ENCODE results near the gene PIM3.

PIM3 gene

DNA sequence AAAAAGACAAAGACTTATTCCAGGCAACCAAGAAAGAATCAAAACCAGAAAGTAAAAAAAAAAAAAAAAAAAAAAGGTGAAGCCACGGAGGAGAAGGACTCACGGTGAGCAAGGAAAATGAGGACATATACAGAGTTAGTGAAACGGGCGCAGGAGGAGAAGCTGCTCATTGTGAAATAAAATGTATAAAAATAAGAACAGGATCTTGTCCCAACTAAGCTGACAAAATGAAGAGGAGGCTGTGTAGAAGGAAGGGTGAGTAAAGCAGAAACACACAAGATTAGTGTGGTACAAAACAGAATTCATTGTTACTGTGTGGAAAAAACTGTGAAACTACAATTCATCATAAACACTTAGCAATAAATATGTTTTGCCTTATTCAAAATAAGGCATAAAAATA lies 44.3 kb downstream of the PIM3 start:
- TF ChIP-seq, protein P1, sequence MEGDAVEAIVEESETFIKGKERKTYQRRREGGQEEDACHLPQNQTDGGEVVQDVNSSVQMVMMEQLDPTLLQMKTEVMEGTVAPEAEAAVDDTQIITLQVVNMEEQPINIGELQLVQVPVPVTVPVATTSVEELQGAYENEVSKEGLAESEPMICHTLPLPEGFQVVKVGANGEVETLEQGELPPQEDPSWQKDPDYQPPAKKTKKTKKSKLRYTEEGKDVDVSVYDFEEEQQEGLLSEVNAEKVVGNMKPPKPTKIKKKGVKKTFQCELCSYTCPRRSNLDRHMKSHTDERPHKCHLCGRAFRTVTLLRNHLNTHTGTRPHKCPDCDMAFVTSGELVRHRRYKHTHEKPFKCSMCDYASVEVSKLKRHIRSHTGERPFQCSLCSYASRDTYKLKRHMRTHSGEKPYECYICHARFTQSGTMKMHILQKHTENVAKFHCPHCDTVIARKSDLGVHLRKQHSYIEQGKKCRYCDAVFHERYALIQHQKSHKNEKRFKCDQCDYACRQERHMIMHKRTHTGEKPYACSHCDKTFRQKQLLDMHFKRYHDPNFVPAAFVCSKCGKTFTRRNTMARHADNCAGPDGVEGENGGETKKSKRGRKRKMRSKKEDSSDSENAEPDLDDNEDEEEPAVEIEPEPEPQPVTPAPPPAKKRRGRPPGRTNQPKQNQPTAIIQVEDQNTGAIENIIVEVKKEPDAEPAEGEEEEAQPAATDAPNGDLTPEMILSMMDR (IDR thresholded peaks at IDR 0.05), result no peak
- TF ChIP-seq ZFX (IDR thresholded peaks at IDR 0.05; ENCODE audit: borderline replicate concordance), result no peak
- peak overlapping the region; percentile 96 for H3K27ac ChIP-seq

DNA sequence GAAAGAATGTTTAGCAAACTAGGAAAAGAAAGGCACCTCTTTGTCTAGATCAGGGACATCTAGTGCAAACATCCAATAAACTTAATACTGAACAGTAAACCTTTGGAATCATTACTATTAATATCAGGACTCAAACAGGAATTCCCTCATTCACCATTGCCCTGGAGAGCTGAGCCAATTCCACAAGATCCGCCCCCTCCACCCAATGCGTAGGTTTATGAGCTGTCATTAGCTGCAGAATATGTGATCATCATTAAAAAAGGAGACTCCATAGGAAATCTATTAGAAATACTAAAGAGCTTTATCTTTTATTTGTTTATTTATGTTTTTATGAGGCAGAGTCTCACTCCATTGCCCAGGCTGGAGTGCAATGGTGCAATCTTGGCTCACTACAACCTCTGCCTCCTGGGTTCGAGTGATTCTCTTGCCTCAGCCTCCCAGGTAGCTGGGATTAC lies 46.5 kb downstream of the PIM3 start:
- H3K27ac ChIP-seq, result peak overlapping the region; percentile 96

DNA sequence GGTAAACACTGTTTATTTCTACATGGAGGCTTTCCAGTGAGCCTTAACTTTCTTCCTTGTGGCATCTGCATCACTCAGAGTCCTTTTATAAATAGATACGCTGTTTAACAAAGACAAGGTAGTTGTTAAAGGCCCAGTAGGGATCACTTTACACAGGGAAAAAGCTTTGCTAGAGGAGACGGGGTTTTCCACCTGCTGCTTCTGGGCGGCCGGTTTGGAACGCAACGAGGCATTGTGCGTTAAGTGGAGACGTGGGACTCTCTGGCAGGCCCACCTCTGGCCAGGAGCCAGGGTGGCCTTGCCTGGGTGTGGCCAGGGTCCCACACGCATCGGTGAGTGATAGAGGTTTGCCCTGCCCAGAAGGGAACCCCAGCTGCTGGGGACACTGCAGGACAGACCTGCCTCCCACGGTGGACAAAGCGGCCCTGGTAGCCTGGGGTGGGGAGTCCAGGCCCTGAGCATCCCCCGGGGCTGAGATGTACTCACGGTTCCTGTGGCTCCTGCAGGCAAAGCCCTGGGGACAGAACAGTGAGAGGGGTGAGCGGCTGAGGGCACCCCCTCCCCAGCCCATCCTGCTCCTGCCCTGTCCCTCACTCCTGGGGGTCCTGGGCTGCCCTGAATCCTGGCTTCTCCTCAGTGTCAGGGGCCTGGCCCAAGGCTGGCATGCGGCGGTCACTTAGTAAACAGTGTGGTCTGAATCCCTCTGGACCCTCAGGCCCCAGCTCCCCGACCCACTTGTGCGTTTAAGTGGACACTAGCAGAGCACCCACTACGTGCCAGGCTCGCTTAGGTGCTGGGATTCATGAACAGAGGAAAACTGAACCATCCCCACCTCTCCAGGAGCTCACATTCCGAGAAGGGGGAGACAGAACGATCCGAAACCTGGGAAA lies 47.8 kb downstream of the PIM3 start:
- TF ChIP-seq, protein P1 (IDR thresholded peaks at IDR 0.05), result no peak
- no peak for TF ChIP-seq ZFX (IDR thresholded peaks at IDR 0.05; ENCODE audit: borderline replicate concordance)
- peak overlapping the region; percentile 96 for H3K27ac ChIP-seq

More for the DNA sequence above, 46.5 kb downstream of the PIM3 start:
- no peak for TF ChIP-seq ZFX (IDR thresholded peaks at IDR 0.05; ENCODE audit: borderline replicate concordance)
- TF ChIP-seq, protein P1 (IDR thresholded peaks at IDR 0.05), result no peak

DNA sequence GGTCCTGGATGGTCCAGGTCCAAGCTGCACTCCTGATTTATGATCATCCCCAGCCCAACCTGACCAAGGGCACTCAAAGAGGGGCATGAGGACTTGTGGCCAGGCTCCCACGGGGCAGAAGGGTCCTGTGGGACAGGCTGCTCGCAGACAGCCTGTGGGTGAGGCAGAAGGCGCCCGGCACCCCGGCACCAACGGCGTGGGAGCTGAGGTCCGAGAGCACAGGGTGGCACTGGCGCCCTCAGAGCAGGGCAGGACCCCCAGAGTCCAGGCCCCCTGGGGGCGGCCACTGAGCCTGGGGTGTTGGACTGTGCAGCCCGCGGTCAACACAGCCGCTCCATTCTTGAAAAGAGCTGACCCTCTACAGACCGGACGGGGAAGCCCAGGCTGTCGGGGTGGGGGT lies 48.7 kb downstream of the PIM3 start:
- TF ChIP-seq ZFX (IDR thresholded peaks at IDR 0.05; ENCODE audit: borderline replicate concordance), result no peak
- TF ChIP-seq, protein P1 (IDR thresholded peaks at IDR 0.05), result no peak
- H3K27ac ChIP-seq, result peak overlapping the region; percentile 96

DNA sequence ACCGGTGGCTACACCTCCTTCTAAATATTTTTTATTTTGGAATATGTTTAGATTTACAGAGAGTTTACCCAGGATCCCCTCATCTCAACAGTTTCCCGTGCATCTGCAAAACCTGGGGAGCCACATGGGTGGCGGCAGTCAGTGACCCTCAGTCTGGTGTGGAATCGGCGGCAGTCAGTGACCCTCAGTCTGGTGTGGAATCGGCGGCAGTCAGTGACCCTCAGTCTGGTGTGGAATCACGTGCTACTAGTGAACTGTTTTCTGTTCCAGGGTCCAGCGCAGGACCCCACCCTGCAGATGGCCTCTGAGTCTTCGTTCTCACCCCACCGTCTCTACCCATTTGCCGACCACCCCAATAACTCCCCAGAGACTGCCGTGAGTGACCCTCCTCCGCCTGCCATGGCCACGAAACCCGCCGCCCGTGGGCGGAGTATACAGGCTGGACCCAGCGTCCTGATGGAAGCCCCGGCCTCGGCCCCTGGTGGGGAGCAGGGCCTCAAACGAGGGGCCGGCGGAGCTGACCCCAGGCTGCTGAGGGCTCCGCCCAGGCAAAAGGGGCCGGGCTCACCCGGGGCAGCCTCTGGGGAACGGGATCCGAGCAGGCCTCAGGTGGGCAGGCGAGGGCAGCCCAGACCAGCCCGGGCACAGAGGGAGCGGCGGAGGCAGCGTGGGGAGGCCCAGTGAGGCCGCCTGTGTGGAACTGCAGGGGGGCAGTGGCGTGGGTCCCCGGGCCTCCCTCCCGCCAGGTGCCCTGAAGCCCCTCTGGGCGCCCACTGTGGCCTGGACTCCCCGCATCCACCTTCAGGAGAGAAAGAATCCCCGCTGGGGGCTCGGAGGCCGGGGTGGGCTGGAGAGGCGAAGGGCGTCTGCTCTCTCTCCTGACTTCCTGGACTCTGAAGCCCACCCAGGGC lies 49.4 kb downstream of the PIM3 start:
- TF ChIP-seq, protein P1 (IDR thresholded peaks at IDR 0.05), result no peak
- no peak for TF ChIP-seq ZFX (IDR thresholded peaks at IDR 0.05; ENCODE audit: borderline replicate concordance)
- H3K27ac ChIP-seq, result no peak overlapping the region; the same call in 1 of the 2 replicates

DNA sequence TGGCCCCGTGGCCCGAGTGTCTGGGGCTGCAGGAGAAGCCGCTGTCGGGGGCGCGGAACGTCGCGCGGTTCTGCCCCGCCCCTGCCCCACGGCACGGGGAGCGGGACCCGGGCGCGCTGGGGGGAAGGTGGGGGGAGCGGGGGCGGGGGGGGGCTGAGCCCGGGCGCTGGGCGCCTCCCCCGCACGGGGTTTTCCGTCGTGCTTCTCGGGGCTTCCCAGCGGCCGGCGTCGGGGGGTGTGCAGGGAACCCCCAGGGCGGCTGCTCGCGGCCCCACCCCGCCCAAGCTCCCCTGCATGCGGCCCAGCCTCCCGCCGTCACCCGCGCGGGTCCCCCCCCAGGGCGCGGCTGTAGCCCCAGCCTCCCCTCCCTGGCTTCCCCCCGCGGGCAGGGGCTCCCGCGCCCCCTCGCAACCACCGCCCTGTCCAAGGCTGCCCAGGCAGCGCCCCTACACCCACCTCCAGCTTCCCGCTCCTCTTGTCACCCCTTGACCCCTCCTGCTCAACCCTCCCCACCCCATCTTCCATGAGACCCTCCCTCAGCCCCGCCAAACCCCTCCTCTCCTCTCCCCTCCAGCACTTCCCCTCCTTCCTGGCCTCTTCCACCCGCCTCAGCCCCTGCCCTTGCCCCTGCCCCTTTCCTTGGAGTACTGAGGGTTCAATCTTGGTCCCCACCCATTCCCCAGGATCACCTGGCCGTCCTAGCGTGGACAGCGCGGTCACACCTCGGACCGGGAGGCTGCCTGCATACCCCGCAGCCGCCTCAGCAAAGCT lies 50.3 kb downstream of the PIM3 start:
- H3K27ac ChIP-seq, result no peak overlapping the region; the same call in 1 of the 2 replicates
- no peak for TF ChIP-seq ZFX (IDR thresholded peaks at IDR 0.05; ENCODE audit: borderline replicate concordance)
- TF ChIP-seq, protein P1 (IDR thresholded peaks at IDR 0.05), result no peak
